GM23338 (cell line): ENCODE results near the gene RRP1. TPM values are rescaled to one million over a fixed set of nuclear protein-coding genes. Genes with fewer than 3 reads are reported as not detected.

Experiments used
- ATAC-seq: fragments of 200-7000 bp; cut with Tn5 transposase; 3 replicates; pipeline ENCODE4 v1.9.1; 2020
- DNase-seq: peaks from one replicate; pipeline ENCODE4 v3.0.0-alpha.2; 2015; ENCODE audit warnings: low spot score
- H2AFZ ChIP-seq: fragments of 200-600 bp; sonication (generic); 2 replicates; pipeline ENCODE4 v1.8.0; 2016; ENCODE audit warnings: antibody characterized with exemption, mild to moderate bottlenecking, moderate library complexity
- H3F3A ChIP-seq: fragments of 200-600 bp; sonication (generic); replicated peaks from 2 replicates; pipeline ENCODE4 v1.8.0; 2017; ENCODE audit warnings: antibody characterized with exemption, mixed run types, low read depth
- H3K27ac ChIP-seq: fragments of 200-600 bp; sonication (generic); 2 replicates; pipeline ENCODE4 v1.6.1; 2016; ENCODE audit warnings: low read depth
- H3K27me3 ChIP-seq: fragments of 200-600 bp; sonication (generic); 2 replicates; pipeline ENCODE4 v1.8.0; 2016; ENCODE audit warnings: mild to moderate bottlenecking, mixed run types, moderate library complexity; ENCODE audit not compliant: insufficient read depth
- H3K36me3 ChIP-seq: fragments of 200-600 bp; sonication (generic); 2 replicates; pipeline ENCODE4 v1.8.0; 2016; ENCODE audit warnings: mild to moderate bottlenecking; ENCODE audit not compliant: insufficient read depth
- H3K4me1 ChIP-seq: fragments of 200-600 bp; sonication (generic); 2 replicates; pipeline ENCODE4 v1.8.0; 2016; ENCODE audit warnings: mild to moderate bottlenecking, moderate library complexity; ENCODE audit not compliant: insufficient read depth
- H3K4me2 ChIP-seq: fragments of 200-600 bp; sonication (generic); 2 replicates; pipeline ENCODE4 v1.7.1; 2017; ENCODE audit warnings: mixed run types
- H3K4me3 ChIP-seq: fragments of 200-600 bp; sonication (generic); 2 replicates; pipeline ENCODE4 v1.6.1; 2016; ENCODE audit warnings: mixed run types
- H3K79me2 ChIP-seq: fragments of 200-600 bp; sonication (generic); replicated peaks from 2 replicates; pipeline ENCODE4 v1.8.0; 2017; ENCODE audit warnings: mild to moderate bottlenecking; ENCODE audit not compliant: insufficient read depth
- H3K9me2 ChIP-seq: fragments of 200-600 bp; sonication (generic); 2 replicates; pipeline ENCODE4 v1.8.0; 2017; ENCODE audit not compliant: insufficient read depth
- H4K20me1 ChIP-seq: fragments of 200-600 bp; sonication (generic); replicated peaks from 2 replicates; pipeline ENCODE4 v1.8.0; 2017; ENCODE audit warnings: mild to moderate bottlenecking; ENCODE audit not compliant: insufficient read depth
- H3K27ac Mint-ChIP-seq: 2 replicates; pipeline ENCODE4 v1.8.0; 2020; ENCODE audit warnings: inconsistent platforms, mild to moderate bottlenecking, moderate library complexity, mixed read lengths
- H3K27me3 Mint-ChIP-seq: 3 replicates; pipeline ENCODE4 v1.8.0; 2022; ENCODE audit warnings: low read depth, mild to moderate bottlenecking, moderate library complexity, mixed read lengths, inconsistent platforms; ENCODE audit not compliant: insufficient read depth, poor library complexity
- H3K36me3 Mint-ChIP-seq: 3 replicates; pipeline ENCODE4 v1.8.0; 2021; ENCODE audit warnings: low read depth, mild to moderate bottlenecking, inconsistent platforms, moderate library complexity, mixed read lengths
- H3K4me1 Mint-ChIP-seq: 3 replicates; pipeline ENCODE4 v1.8.0; 2020; ENCODE audit warnings: mild to moderate bottlenecking, inconsistent platforms, mixed read lengths
- H3K4me3 Mint-ChIP-seq: 3 replicates; pipeline ENCODE4 v1.8.0; 2021; ENCODE audit warnings: moderate library complexity, mild to moderate bottlenecking, inconsistent platforms, mixed read lengths
- H3K9me3 Mint-ChIP-seq: 3 replicates; pipeline ENCODE4 v1.8.0; 2020; ENCODE audit warnings: moderate library complexity, mild to moderate bottlenecking, inconsistent platforms, mixed read lengths
- CREB1 ChIP-seq: fragments of 250-450 bp; sonication (Bioruptor Pico); IDR thresholded peaks from 2 replicates; pipeline ENCODE4 v1.5.0; 2020; ENCODE audit warnings: low read depth, mild to moderate bottlenecking, moderate library complexity
- EZH2 ChIP-seq: fragments of 200-600 bp; sonication (generic); IDR thresholded peaks from one replicate; pipeline ENCODE4 v1.8.0; 2017; ENCODE audit warnings: antibody characterized with exemption, mild to moderate bottlenecking, low read depth; ENCODE audit not compliant: unreplicated experiment
- EZH2phosphoT487 ChIP-seq: fragments of 200-600 bp; sonication (generic); IDR thresholded peaks from one replicate; pipeline ENCODE4 v1.8.1; 2018; ENCODE audit warnings: antibody characterized with exemption; ENCODE audit not compliant: unreplicated experiment
- JUNB ChIP-seq: IDR thresholded peaks from one replicate; pipeline ENCODE4 v1.6.1; 2016; ENCODE audit warnings: antibody characterized with exemption; ENCODE audit not compliant: unreplicated experiment
- NANOG ChIP-seq: IDR thresholded peaks from 2 replicates; pipeline ENCODE4 v1.6.1; 2016; ENCODE audit warnings: antibody characterized with exemption, borderline replicate concordance
- POLR2AphosphoS5 ChIP-seq: IDR thresholded peaks from 2 replicates; pipeline ENCODE4 v1.6.1; 2016; ENCODE audit warnings: antibody characterized with exemption, low read depth
- STAT1 ChIP-seq: IDR thresholded peaks from one replicate; pipeline ENCODE4 v1.6.1; 2016; ENCODE audit warnings: antibody characterized with exemption; ENCODE audit not compliant: unreplicated experiment
- ZNF331 ChIP-seq: fragments of 250-450 bp; sonication (Bioruptor Pico); IDR thresholded peaks from 2 replicates; pipeline ENCODE4 v1.5.0; 2020; ENCODE audit warnings: low read depth, mild to moderate bottlenecking, moderate library complexity
- ZNF462 ChIP-seq: fragments of 250-450 bp; sonication (Bioruptor Pico); IDR thresholded peaks from 2 replicates; pipeline ENCODE4 v1.5.0; 2020; ENCODE audit warnings: mild to moderate bottlenecking, moderate library complexity
- polyA plus RNA-seq: library from polyadenylated mRNA; unstranded; fragments of >200 nt; fragmentation: Nextera tagmentation; extraction: Ambion mirVana; gene quantifications from 2 replicates; pipeline ENCODE4 v1.2.1, GENCODE V29; 2016
- total RNA-seq: library from RNA; depleted of rRNA; stranded (reverse); fragments of >200 nt; shearing (Covaris generic); gene quantifications from 2 replicates; pipeline ENCODE4 v1.2.3, GENCODE V29; 2014
- TF ChIP-seq, protein P1 (sequence below), 2 experiments: fragments of 200-600 bp in 1 of 2; sonication (generic) in 1 of 2; conservative IDR thresholded peaks; 2 replicates each; pipeline versions ENCODE4 v1.5.1 to v1.6.1; 2016 to 2017; ENCODE audit warnings: antibody characterized with exemption in 2 of 2, low read depth in 2 of 2, mild to moderate bottlenecking in 2 of 2, moderate library complexity in 1 of 2
- TF ChIP-seq, protein P2 (sequence below): IDR thresholded peaks from 2 replicates; pipeline ENCODE4 v1.6.1; 2016; ENCODE audit warnings: antibody characterized with exemption

Gene RRP1
- total and polyA plus RNA-seq, 2 experiments from 2014 or later: 36.5 to 63.5 TPM

GRCh38 chr21:43818685-43819084 is 29.3 kb downstream of the RRP1 start:
- H3K36me3 Mint-ChIP-seq: peaks cover 17% of the 10 kb centered on the region
- TF ChIP-seq STAT1: no peak
- no peak for TF ChIP-seq EZH2phosphoT487
- TF ChIP-seq NANOG: no peak
- DNase-seq (no peak), ATAC-seq (no peak)
- Histone ChIP-seq H3K4me2 (no peak overlapping the region), H3K27ac (no peak overlapping the region), H3K4me3 (no peak overlapping the region), H4K20me1 (no peaks in the 10 kb centered on the region), H2AFZ (no peak overlapping the region), H3K4me1 (peaks cover 7% of the 10 kb centered on the region), H3F3A (peaks cover 6% of the 10 kb centered on the region; the same call in 1 of the 2 replicates), H3K79me2 (no peaks in the 10 kb centered on the region), H3K36me3 (no peaks in the 10 kb centered on the region), H3K27me3 (no peaks in the 10 kb centered on the region), H3K9me2 (no peaks in the 10 kb centered on the region)
- H3K27ac Mint-ChIP-seq: no peak overlapping the region
- H3K9me3 Mint-ChIP-seq: peaks cover 26% of the 10 kb centered on the region
- peaks cover 14% of the 10 kb centered on the region for H3K4me1 Mint-ChIP-seq
- H3K27me3 Mint-ChIP-seq: peaks cover 28% of the 10 kb centered on the region
- no peak overlapping the region; the same call in 2 of the 3 replicates for H3K4me3 Mint-ChIP-seq

- H3K4me3 ChIP-seq: no peak overlapping the region
- ATAC-seq (no peak), DNase-seq (no peak)
- H3K4me3 Mint-ChIP-seq: no peak overlapping the region
- peaks cover 1% of the 10 kb centered on the region; the same call in 1 of the 2 replicates for H3F3A ChIP-seq
- peaks cover 6% of the 10 kb centered on the region for H3K4me1 Mint-ChIP-seq
- peaks cover 26% of the 10 kb centered on the region for H3K9me3 Mint-ChIP-seq
- no peaks in the 10 kb centered on the region for H4K20me1 ChIP-seq
- no peak overlapping the region for H3K4me2 ChIP-seq
- no peak overlapping the region for H3K27ac ChIP-seq
- no peak overlapping the region for H2AFZ ChIP-seq
- H3K27me3 ChIP-seq: no peaks in the 10 kb centered on the region
- H3K27ac Mint-ChIP-seq: no peak overlapping the region
- peaks cover 21% of the 10 kb centered on the region for H3K27me3 Mint-ChIP-seq
- peaks cover 19% of the 10 kb centered on the region for H3K36me3 Mint-ChIP-seq
- no peaks in the 10 kb centered on the region for H3K9me2 ChIP-seq
- H3K79me2 ChIP-seq: no peaks in the 10 kb centered on the region
- H3K4me1 ChIP-seq: peaks cover 2% of the 10 kb centered on the region
- H3K36me3 ChIP-seq: no peaks in the 10 kb centered on the region
- TF ChIP-seq, protein P1, sequence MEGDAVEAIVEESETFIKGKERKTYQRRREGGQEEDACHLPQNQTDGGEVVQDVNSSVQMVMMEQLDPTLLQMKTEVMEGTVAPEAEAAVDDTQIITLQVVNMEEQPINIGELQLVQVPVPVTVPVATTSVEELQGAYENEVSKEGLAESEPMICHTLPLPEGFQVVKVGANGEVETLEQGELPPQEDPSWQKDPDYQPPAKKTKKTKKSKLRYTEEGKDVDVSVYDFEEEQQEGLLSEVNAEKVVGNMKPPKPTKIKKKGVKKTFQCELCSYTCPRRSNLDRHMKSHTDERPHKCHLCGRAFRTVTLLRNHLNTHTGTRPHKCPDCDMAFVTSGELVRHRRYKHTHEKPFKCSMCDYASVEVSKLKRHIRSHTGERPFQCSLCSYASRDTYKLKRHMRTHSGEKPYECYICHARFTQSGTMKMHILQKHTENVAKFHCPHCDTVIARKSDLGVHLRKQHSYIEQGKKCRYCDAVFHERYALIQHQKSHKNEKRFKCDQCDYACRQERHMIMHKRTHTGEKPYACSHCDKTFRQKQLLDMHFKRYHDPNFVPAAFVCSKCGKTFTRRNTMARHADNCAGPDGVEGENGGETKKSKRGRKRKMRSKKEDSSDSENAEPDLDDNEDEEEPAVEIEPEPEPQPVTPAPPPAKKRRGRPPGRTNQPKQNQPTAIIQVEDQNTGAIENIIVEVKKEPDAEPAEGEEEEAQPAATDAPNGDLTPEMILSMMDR (conservative IDR thresholded peaks at IDR 0.05; ENCODE audit: low read depth in 2 of 2): no peak
- TF ChIP-seq POLR2AphosphoS5: no peak
- no peak for TF ChIP-seq ZNF331 (CRISPR knock-in tag)
- no peak for TF ChIP-seq NANOG
- TF ChIP-seq, protein P2, sequence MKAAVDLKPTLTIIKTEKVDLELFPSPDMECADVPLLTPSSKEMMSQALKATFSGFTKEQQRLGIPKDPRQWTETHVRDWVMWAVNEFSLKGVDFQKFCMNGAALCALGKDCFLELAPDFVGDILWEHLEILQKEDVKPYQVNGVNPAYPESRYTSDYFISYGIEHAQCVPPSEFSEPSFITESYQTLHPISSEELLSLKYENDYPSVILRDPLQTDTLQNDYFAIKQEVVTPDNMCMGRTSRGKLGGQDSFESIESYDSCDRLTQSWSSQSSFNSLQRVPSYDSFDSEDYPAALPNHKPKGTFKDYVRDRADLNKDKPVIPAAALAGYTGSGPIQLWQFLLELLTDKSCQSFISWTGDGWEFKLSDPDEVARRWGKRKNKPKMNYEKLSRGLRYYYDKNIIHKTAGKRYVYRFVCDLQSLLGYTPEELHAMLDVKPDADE: no peak
- no peak for TF ChIP-seq JUNB
- no peak for TF ChIP-seq CREB1 (CRISPR knock-in tag)
- TF ChIP-seq EZH2phosphoT487: no peak
- TF ChIP-seq ZNF462 (CRISPR knock-in tag): no peak
- TF ChIP-seq EZH2: no peak
These were observed 30.4 kb downstream of the RRP1 start for GRCh38 chr21:43819511-43820405.
